A549 (cell line): ENCODE measurements around the gene CDC42EP5. TPM values are rescaled to one million over a fixed set of nuclear protein-coding genes. Genes with fewer than 3 reads are reported as not detected.

Source experiments
- ATAC-seq, 2 experiments: fragments of 200-7000 bp in 1 of 2; fragments of >200 bp in 1 of 2; cut with Nextera tagmentation in 1 of 2; cut with Tn5 transposase in 1 of 2; 3 replicates each; pipeline versions ENCODE4 v1.8.0 to v1.9.1; 2018 to 2020; ENCODE audit warnings: mild to moderate bottlenecking in 1 of 2, moderate library complexity in 1 of 2
- CTCF ChIA-PET: fragments of 300-600 bp; sonication (Branson Sonifier 250); formaldehyde crosslinking; extraction: SDS; loops from one replicate; lab custom pipeline; 2021; ENCODE audit warnings: antibody characterized with exemption, inconsistent platforms; lab: Yijun Ruan, JAX
- POLR2A ChIA-PET: fragments of 350-600 bp; formaldehyde crosslinking; extraction: SDS; loops from one replicate; lab custom pipeline; 2021; ENCODE audit warnings: antibody characterized with exemption, inconsistent platforms; lab: Yijun Ruan, JAX
- DNase-seq, 2 experiments: peaks; one replicate each; pipeline versions ENCODE4 v3.0.0 to v3.0.0-alpha.2; 2011 to 2016; ENCODE audit warnings: low read depth in 1 of 2, low spot score in 1 of 2
- FAIRE-seq: peaks from 2 replicates; lab custom pipeline; 2011; peaks lifted over from hg19 to GRCh38; lab: Jason Lieb, UNC
- H3K27ac ChIP-seq, 2 experiments: fragments of >200 bp; sonication (Bioruptor Twin); formaldehyde crosslinking; 3 replicates each; pipeline ENCODE4 v1.5.1; 2016 to 2017
- H3K4me1 ChIP-seq: fragments of >200 bp; sonication (Bioruptor Twin); formaldehyde crosslinking; 3 replicates; pipeline ENCODE4 v1.6.1; 2016
- H3K4me2 ChIP-seq: fragments of >200 bp; sonication (Bioruptor Twin); formaldehyde crosslinking; 3 replicates; pipeline ENCODE4 v1.6.1; 2016
- H3K4me3 ChIP-seq: fragments of >200 bp; sonication (Bioruptor Twin); formaldehyde crosslinking; 3 replicates; pipeline ENCODE4 v1.5.1; 2016
- H3K9me3 ChIP-seq: fragments of >200 bp; sonication (Bioruptor Twin); formaldehyde crosslinking; 3 replicates; pipeline ENCODE4 v1.6.1; 2016
- CBX2 ChIP-seq: fragments of 200-600 bp; sonication (generic); IDR thresholded peaks from 2 replicates; pipeline ENCODE4 v1.6.1; 2016; ENCODE audit warnings: low read depth, mild to moderate bottlenecking, borderline replicate concordance
- CEBPB ChIP-seq, 2 experiments: fragments of >200 bp in 1 of 2; sonication (Bioruptor Twin) in 1 of 2; formaldehyde crosslinking in 1 of 2; IDR thresholded peaks; 2 replicates each; pipeline ENCODE4 v1.6.1; 2012 to 2016
- CHD2 ChIP-seq: fragments of 150-350 bp; IDR thresholded peaks from 2 replicates; pipeline ENCODE4 v1.6.1; 2014; ENCODE audit warnings: low read length; ENCODE audit not compliant: partially characterized antibody
- EHMT2 ChIP-seq: fragments of 200-600 bp; sonication (generic); IDR thresholded peaks from 2 replicates; pipeline ENCODE4 v1.6.1; 2016; ENCODE audit warnings: antibody characterized with exemption, low read depth, mild to moderate bottlenecking, moderate library complexity
- EP300 ChIP-seq, 2 experiments: fragments of >200 bp; sonication (Bioruptor Twin); formaldehyde crosslinking; IDR thresholded peaks; 2 replicates in 1 of 2; 3 replicates in 1 of 2; pipeline ENCODE4 v1.6.1; 2016 to 2017
- HDAC2 ChIP-seq: fragments of 200-600 bp; sonication (generic); IDR thresholded peaks from 2 replicates; pipeline ENCODE4 v1.6.1; 2016
- HOXB13 ChIP-seq: fragments of 250-450 bp; sonication (Bioruptor Pico); IDR thresholded peaks from 2 replicates; pipeline ENCODE4 v1.5.0; 2020; ENCODE audit warnings: low read depth, mild to moderate bottlenecking, moderate library complexity
- JUNB ChIP-seq: fragments of >200 bp; sonication (Bioruptor Twin); formaldehyde crosslinking; IDR thresholded peaks from 2 replicates; pipeline ENCODE4 v1.6.1; 2016
- KDM1A ChIP-seq: fragments of 200-600 bp; sonication (generic); IDR thresholded peaks from 2 replicates; pipeline ENCODE4 v1.6.1; 2016; ENCODE audit warnings: low read depth, mild to moderate bottlenecking
- KDM5A ChIP-seq: fragments of 200-600 bp; sonication (generic); IDR thresholded peaks from 2 replicates; pipeline ENCODE4 v1.6.1; 2016; ENCODE audit warnings: antibody characterized with exemption, mild to moderate bottlenecking
- MAZ ChIP-seq: fragments of 150-350 bp; IDR thresholded peaks from 2 replicates; pipeline ENCODE4 v1.6.1; 2014; ENCODE audit warnings: antibody characterized with exemption, low read depth, low read length, borderline replicate concordance
- NPAS2 ChIP-seq: fragments of 250-450 bp; sonication (Bioruptor Pico); IDR thresholded peaks from 2 replicates; pipeline ENCODE4 v1.8.0; 2022; ENCODE audit warnings: mild to moderate bottlenecking, moderate library complexity, borderline replicate concordance
- NR3C1 ChIP-seq: fragments of >200 bp; sonication (Bioruptor Twin); formaldehyde crosslinking; IDR thresholded peaks from 3 replicates; pipeline ENCODE4 v1.6.1; 2017
- PHF8 ChIP-seq: fragments of 200-600 bp; sonication (generic); IDR thresholded peaks from 2 replicates; pipeline ENCODE4 v1.6.1; 2016; ENCODE audit warnings: low read depth, mild to moderate bottlenecking, antibody characterized with exemption, moderate library complexity, borderline replicate concordance
- POLR2AphosphoS2 ChIP-seq: conservative IDR thresholded peaks from 2 replicates; pipeline ENCODE4 v1.6.1; 2012; ENCODE audit warnings: low read length, improper control_type of control experiment, inconsistent platforms
- RARB ChIP-seq: fragments of 250-450 bp; sonication (Bioruptor Pico); IDR thresholded peaks from 2 replicates; pipeline ENCODE4 v1.8.0; 2021; ENCODE audit warnings: mild to moderate bottlenecking, moderate library complexity
- RCOR1 ChIP-seq: fragments of 150-350 bp; IDR thresholded peaks from 2 replicates; pipeline ENCODE4 v1.6.1; 2014; ENCODE audit warnings: antibody characterized with exemption, low read length, low read depth
- RNF2 ChIP-seq: fragments of 200-600 bp; sonication (generic); IDR thresholded peaks from 2 replicates; pipeline ENCODE4 v1.6.1; 2016; ENCODE audit warnings: low read depth, mild to moderate bottlenecking, antibody characterized with exemption, moderate library complexity, borderline replicate concordance
- SMC3 ChIP-seq: fragments of >200 bp; sonication (Bioruptor Twin); formaldehyde crosslinking; IDR thresholded peaks from 3 replicates; pipeline ENCODE4 v1.6.1; 2018; ENCODE audit warnings: inconsistent platforms
- SREBF2 ChIP-seq: fragments of 450-650 bp; IDR thresholded peaks from 2 replicates; pipeline ENCODE4 v1.6.1; 2014; ENCODE audit warnings: mild to moderate bottlenecking, moderate library complexity
- ZFP36 ChIP-seq: fragments of 450-650 bp; IDR thresholded peaks from 2 replicates; pipeline ENCODE4 v1.6.1; 2014; ENCODE audit warnings: borderline replicate concordance; ENCODE audit not compliant: partially characterized antibody
- WGBS: methylation state at CpG from one replicate; pipeline ENCODE4 v1.1.6; 2017; ENCODE audit errors: missing lambda C conversion rate; 5-methylcytosine and 5-hydroxymethylcytosine counted together
- polyA plus RNA-seq, 4 experiments: library from polyadenylated mRNA; depleted of rRNA in 3 of 4; stranded (reverse); fragments of >200 nt; fragmentation: RNase III in 1 of 4; extraction: RNeasy Plus Mini Kit Qiagen cat#74134 plus additional on column Dnase treatment in 1 of 4; gene quantifications; 2 replicates in 3 of 4; 3 replicates in 1 of 4; pipeline ENCODE4 v1.2.3, GENCODE V29; 2011 to 2017
- TF ChIP-seq, protein P1 (sequence below): fragments of 150-350 bp; IDR thresholded peaks from 2 replicates; pipeline ENCODE4 v1.6.1; 2014; ENCODE audit warnings: low read depth, mild to moderate bottlenecking, low read length
- TF ChIP-seq, protein P2 (sequence below): fragments of >200 bp; sonication (Bioruptor Twin); formaldehyde crosslinking; IDR thresholded peaks from 2 replicates; pipeline ENCODE4 v1.6.1; 2016

Gene CDC42EP5
- polyA plus RNA-seq, 2 of the 4 experiments (the other 2 are of a cell fraction), result not detected

DNA sequence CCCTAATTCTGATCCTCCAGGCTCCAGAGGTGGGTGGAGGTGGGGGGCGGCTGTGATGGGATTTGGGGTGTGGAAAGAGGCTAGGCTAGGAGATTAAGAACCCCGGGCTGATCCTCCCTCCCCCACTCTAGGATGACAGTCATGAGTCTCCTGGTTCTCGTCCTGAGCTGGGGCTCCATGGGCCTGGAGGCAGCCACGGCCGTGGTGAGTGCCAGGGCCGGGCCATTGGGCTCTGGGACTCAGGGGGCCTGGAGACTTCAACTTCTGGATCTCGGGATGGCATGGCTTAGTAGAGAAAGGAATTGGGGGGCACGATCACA lies 44.0 kb downstream of the CDC42EP5 start (continued):
- TF ChIP-seq SREBF2 (no peak), EP300 (IDR thresholded peaks at IDR 0.05) (no peak), POLR2AphosphoS2 (no peak), CEBPB (IDR thresholded peaks at IDR 0.05) (no peak), HOXB13 (CRISPR knock-in tag) (no peak), KDM1A (no peak), RARB (no peak), RNF2 (no peak), EHMT2 (no peak), CBX2 (no peak), CHD2 (no peak), KDM5A (no peak), SMC3 (no peak)
- TF ChIP-seq, protein P1, sequence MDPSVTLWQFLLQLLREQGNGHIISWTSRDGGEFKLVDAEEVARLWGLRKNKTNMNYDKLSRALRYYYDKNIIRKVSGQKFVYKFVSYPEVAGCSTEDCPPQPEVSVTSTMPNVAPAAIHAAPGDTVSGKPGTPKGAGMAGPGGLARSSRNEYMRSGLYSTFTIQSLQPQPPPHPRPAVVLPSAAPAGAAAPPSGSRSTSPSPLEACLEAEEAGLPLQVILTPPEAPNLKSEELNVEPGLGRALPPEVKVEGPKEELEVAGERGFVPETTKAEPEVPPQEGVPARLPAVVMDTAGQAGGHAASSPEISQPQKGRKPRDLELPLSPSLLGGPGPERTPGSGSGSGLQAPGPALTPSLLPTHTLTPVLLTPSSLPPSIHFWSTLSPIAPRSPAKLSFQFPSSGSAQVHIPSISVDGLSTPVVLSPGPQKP, result no peak

DNA sequence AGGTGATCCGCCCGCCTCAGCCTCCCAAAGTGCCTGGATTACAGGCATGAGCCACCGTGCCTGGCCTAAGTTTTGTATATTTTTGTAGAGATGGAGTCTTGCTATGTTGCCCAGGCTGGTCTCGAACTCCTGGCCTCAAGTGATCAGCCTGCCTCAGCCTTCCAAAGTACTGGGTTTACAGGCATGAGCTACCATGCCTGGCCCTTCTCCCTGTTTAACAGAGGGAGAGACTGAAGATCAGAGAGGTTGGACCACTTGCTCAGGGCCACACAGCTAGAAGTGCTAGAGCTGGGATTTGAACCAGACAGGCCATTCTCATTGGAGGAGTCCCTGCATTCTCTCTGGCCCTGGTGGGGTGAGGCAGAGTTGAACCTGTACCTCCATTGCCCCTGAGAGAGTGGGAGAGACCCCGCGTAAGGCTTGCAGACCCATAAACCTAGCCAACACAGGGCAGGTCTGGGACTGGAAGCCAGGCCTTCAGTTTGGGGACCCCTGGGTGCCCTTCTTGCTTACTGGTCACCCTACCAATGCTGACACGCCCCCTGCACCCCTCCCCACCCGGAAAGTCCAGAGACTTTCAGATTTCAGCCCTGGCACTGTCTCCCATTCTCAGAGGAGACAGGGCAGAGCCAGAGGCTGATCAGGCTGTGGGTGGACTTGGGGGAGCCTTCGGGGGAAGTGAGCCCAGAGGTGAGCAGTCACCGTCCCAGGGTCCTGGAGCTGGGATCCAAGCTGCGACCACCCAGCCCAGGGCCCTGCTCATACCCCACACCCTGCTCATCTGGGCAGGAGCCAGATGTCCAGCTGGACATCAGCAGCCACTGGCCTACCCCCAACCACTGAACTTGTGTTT lies 44.5 kb downstream of the CDC42EP5 start:
- DNase-seq (no peak), FAIRE-seq (no peak), ATAC-seq (no peak)
- 39% methylated on average over 11 of the region's 11 CpGs for WGBS
- Histone ChIP-seq H3K4me2 (no peak overlapping the region), H3K27ac (no peak overlapping the region), H3K9me3 (no peaks in the 10 kb centered on the region), H3K4me3 (no peak overlapping the region), H3K4me1 (peaks cover 24% of the 10 kb centered on the region)
- TF ChIP-seq CBX2, result no peak
- TF ChIP-seq, protein P2, sequence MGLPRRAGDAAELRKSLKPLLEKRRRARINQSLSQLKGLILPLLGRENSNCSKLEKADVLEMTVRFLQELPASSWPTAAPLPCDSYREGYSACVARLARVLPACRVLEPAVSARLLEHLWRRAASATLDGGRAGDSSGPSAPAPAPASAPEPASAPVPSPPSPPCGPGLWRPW, result no peak
- peak; percentile 83 for TF ChIP-seq ZFP36
- no peak for TF ChIP-seq PHF8
- no peak for TF ChIP-seq NPAS2
- TF ChIP-seq RCOR1, result no peak
- no peak for TF ChIP-seq HOXB13 (CRISPR knock-in tag)
- TF ChIP-seq MAZ, result no peak
- ChIA-PET CTCF (interaction anchor here (0.9 to 4.5 kb wide), 6 partner anchors 10 to 37 kb away, joined by 3 to 39 read pairs (median 4); partner anchors contain the start of gene TTYH1), POLR2A (interaction anchor here (0.9 to 2.8 kb wide), 3 partner anchors 10 to 34 kb away, joined by 3 to 8 read pairs (median 4); partner anchors contain the start of gene LENG8)

DNA sequence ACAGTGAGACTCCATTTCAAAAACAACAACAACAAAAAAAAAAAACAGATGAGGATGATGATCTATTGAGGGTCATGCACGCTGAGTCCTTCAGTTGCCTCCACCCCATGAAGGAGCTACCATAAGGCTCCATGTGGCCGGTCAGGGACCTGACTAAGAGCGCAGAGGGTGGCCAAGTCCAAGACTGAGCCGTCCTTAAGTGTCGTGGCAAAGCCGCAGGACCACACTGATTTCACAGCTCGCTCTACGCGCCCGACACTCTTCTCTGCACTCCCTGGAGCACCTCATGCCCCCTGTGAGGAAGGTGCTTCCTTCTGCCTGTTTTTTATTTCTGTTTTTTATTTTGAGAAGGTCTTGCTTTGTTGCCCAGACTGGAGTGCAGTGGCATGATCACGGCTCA lies 45.5 kb downstream of the CDC42EP5 start:
- no peak for ATAC-seq
- POLR2A ChIA-PET, result interaction anchor here (2.8 kb wide), 1 partner anchor 21 kb away, joined by 8 read pairs; the partner anchor contains the start of gene LENG8
- CTCF ChIA-PET, result interaction anchor here (0.6 to 4.5 kb wide), 7 partner anchors 11 to 36 kb away, joined by 3 to 39 read pairs (median 3); no protein-coding TSS in a partner anchor

More for the DNA sequence above, 45.5 kb downstream of the CDC42EP5 start:
- Histone ChIP-seq H3K4me2 (no peak overlapping the region), H3K27ac (no peak overlapping the region), H3K4me1 (peaks cover 24% of the 10 kb centered on the region), H3K9me3 (no peaks in the 10 kb centered on the region), H3K4me3 (no peak overlapping the region)
- DNase-seq (no peak), FAIRE-seq (no peak)
- TF ChIP-seq KDM1A (no peak), EP300 (IDR thresholded peaks at IDR 0.05) (no peak), HDAC2 (no peak), SREBF2 (no peak), JUNB (no peak), NR3C1 (no peak)
- 85% methylated on average over 11 of the region's 11 CpGs for whole genome bisulfite sequencing
